Activated B cell treated with CpG ODN at 0.5 μM for 24 hours (primary cell): ENCODE measurements around the gene NUP214. TPM values are rescaled to one million over a fixed set of nuclear protein-coding genes. Genes with fewer than 3 reads are reported as not detected.

Experiments used
- ATAC-seq: fragments of 200-7000 bp; cut with Tn5 transposase; one replicate; pipeline ENCODE4 v1.10.0; 2021; ENCODE audit warnings: low read depth, mild to moderate bottlenecking, moderate library complexity
- CTCF ChIA-PET: fragments of 350-600 bp; sonication (Branson Sonifier 250); formaldehyde crosslinking; loops from one replicate; lab custom pipeline; 2021; ENCODE audit warnings: antibody characterized with exemption; lab: Charles Lee
- POLR2A ChIA-PET: fragments of 350-600 bp; sonication (Branson Sonifier 250); formaldehyde crosslinking; loops from one replicate; lab custom pipeline; 2021; ENCODE audit warnings: antibody characterized with exemption; lab: Charles Lee
- DNase-seq: peaks from one replicate; pipeline ENCODE4 v3.0.0; 2022
- H3K27ac Mint-ChIP-seq: one replicate; pipeline ENCODE4 v1.8.0; 2020; ENCODE audit warnings: mixed read lengths
- H3K27me3 Mint-ChIP-seq: one replicate; pipeline ENCODE4 v1.8.0; 2021; ENCODE audit warnings: mixed read lengths
- H3K36me3 Mint-ChIP-seq: one replicate; pipeline ENCODE4 v1.8.0; 2021; ENCODE audit warnings: low read depth, mixed read lengths
- H3K4me1 Mint-ChIP-seq: one replicate; pipeline ENCODE4 v1.8.0; 2021; ENCODE audit warnings: mixed read lengths
- H3K4me3 Mint-ChIP-seq: one replicate; pipeline ENCODE4 v1.8.0; 2020; ENCODE audit warnings: mild to moderate bottlenecking, mixed read lengths
- H3K9me3 Mint-ChIP-seq: one replicate; pipeline ENCODE4 v1.8.0; 2020; ENCODE audit warnings: mixed read lengths
- intact Hi-C: fragments of 100-400 bp; cut with micrococcal nuclease; formaldehyde crosslinking; loops from one replicate; pipeline ENCODE4 v1.15.1; 2024
- total RNA-seq: library from RNA; stranded (reverse); gene quantifications from 2 replicates; pipeline ENCODE4 v1.2.3, GENCODE V29; 2022
- TF ChIP-seq, protein P1 (sequence below): fragments of 200-600 bp; IDR thresholded peaks from one replicate; pipeline ENCODE4 v1.8.0; 2022; ENCODE audit warnings: antibody characterized with exemption, mild to moderate bottlenecking

Gene NUP214
- total RNA-seq, 1 donor from 2014 or later = 90.9 TPM

DNA sequence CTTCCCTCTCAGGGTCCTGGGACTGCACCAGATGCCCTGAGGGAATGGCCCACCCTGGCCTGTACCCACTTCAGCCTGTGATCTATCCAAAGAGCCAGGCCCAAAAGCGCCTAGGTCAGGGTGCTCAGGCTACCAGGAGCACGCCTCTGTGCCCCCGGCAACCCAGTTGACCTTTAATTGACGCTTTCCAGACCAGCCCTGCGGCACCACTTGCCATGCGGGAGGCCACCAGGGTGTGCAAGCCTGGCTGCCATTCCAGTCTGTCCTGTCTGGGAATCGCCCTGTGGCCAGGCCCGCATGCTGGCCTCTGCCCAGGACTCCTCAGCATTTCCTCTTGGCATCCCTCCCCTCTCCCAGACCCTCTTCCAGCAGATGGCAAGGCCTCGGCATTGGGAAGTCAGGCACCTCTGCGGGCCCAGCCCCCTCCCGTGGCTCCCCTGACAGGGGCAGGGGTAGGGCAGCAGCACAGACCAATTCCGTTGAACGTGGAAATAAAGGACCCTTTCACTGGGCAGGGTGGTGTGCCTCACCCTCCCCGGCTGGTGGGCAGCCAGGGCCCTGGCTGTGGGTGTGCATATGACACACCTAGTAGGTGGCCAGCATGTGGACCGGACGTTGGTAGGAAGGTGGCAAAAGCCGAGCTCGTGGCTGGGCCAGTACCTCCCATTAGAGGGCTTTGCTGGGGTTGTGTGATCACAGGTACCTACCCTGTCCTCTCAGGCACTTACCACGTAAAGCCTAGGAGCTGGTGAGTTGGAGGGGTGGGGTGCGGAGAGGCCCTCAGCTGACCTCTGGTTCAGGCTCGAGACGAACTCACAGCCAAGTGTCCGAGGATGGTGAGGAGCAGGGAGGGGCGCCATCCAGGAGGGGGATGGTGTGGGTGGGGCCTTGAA, 32.6 kb upstream of the NUP214 start:
- ChIA-PET CTCF (no interaction called here), POLR2A (interaction anchor here (0.5 kb wide), 1 partner anchor 191 kb away, joined by 3 read pairs; no protein-coding TSS in a partner anchor)
- Mint-ChIP-seq H3K9me3 (no peaks in the 10 kb centered on the region), H3K4me3 (no peak overlapping the region), H3K36me3 (no peaks in the 10 kb centered on the region), H3K27ac (no peak overlapping the region), H3K27me3 (peaks cover 32% of the 10 kb centered on the region), H3K4me1 (peaks cover 10% of the 10 kb centered on the region)
- TF ChIP-seq, protein P1, sequence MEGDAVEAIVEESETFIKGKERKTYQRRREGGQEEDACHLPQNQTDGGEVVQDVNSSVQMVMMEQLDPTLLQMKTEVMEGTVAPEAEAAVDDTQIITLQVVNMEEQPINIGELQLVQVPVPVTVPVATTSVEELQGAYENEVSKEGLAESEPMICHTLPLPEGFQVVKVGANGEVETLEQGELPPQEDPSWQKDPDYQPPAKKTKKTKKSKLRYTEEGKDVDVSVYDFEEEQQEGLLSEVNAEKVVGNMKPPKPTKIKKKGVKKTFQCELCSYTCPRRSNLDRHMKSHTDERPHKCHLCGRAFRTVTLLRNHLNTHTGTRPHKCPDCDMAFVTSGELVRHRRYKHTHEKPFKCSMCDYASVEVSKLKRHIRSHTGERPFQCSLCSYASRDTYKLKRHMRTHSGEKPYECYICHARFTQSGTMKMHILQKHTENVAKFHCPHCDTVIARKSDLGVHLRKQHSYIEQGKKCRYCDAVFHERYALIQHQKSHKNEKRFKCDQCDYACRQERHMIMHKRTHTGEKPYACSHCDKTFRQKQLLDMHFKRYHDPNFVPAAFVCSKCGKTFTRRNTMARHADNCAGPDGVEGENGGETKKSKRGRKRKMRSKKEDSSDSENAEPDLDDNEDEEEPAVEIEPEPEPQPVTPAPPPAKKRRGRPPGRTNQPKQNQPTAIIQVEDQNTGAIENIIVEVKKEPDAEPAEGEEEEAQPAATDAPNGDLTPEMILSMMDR = no peak
- ATAC-seq (no peak), DNase-seq (no peak)
- intact Hi-C loops = no loop called here

DNA sequence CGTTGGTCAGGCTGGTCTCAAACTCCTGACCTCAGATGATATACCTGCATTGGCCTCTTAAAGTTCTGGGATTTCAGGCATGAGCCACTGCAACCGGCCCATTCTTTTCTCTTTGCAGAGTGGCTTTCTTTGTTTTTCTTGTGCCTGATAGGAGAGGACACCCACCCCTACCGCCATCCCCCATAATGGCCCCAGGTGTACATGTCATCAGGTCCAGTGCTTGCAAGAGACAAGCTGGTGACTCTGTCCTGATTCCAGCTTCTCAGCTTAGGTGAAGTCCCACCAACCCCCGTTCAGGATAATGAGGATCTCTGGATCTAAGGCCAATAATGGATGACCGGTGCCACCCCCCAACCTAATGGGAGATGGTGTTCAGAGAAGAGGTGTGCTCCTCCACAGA, 31.4 kb upstream of the NUP214 start:
- TF ChIP-seq, protein P1 = no peak
- H3K4me3 Mint-ChIP-seq = no peak overlapping the region
- ChIA-PET CTCF (no interaction called here), POLR2A (interaction anchor here (1.3 kb wide), 1 partner anchor 31 kb away, joined by 3 read pairs; the partner anchor contains the start of gene NUP214)
- no peaks in the 10 kb centered on the region for H3K36me3 Mint-ChIP-seq
- intact Hi-C loops = no loop called here
- H3K4me1 Mint-ChIP-seq = peaks cover 10% of the 10 kb centered on the region
- H3K27ac Mint-ChIP-seq = no peak overlapping the region
- DNase-seq (no peak), ATAC-seq (no peak)
- no peaks in the 10 kb centered on the region for H3K9me3 Mint-ChIP-seq
- H3K27me3 Mint-ChIP-seq = peaks cover 32% of the 10 kb centered on the region

DNA sequence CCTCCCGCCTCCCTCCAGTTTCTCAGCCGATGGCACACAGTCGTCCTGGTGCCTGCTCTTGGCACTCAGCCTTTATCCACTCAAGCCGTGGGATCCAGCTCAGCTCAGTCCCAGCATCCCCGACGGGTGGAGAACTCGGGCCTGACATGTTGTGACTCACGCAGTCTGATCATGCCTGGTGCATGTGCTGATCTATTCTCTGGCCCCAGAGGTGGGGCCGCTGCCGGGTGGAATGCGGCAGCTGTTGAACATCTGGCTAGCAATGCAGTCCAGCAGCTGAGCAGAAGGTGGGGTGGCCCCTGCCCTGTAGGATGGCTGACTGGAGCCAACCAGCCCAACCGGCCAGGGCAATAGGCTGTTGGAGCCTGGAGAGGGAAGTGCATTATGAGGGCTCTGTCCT, 30.8 kb upstream of the NUP214 start:
- Mint-ChIP-seq H3K36me3 (no peaks in the 10 kb centered on the region), H3K27me3 (peaks cover 32% of the 10 kb centered on the region), H3K4me3 (no peak overlapping the region), H3K27ac (no peak overlapping the region), H3K9me3 (no peaks in the 10 kb centered on the region), H3K4me1 (peaks cover 10% of the 10 kb centered on the region)
- no peak for DNase-seq
- TF ChIP-seq, protein P1 = no peak
- no peak for ATAC-seq
- ChIA-PET CTCF (no interaction called here), POLR2A (interaction anchor here (1.3 kb wide), 1 partner anchor 31 kb away, joined by 3 read pairs; the partner anchor contains the start of gene NUP214)
- intact Hi-C loops = no loop called here

DNA sequence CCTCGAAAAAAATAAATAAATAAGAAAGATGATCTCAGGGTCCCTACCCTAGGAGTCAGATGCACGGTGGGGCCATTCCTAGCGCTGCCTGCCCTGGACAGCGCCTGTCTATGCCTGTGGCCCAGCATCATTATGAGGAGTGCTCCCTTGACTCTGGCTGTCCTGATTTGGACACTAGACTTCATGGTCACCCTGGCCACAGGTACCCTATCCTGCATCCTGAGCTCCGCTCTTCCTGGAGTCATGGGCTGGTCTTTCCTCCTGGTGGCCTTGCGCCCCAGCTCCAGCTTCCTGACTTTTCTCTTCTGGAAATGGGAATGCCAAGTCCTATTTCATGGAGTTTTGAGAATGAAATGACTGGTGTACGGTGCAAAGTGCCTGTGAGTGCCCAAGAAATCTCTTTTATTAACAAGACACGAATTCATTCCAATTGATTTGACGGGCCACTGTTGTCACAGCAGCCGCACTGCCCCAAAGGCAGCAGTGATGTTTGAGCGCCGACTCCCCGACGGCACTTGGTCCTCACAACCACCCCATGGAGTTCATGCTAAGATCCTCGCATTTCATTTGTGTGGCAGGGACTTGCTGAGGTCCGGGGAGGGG, 29.6 kb upstream of the NUP214 start:
- intact Hi-C loops = no loop called here
- H3K27me3 Mint-ChIP-seq = peaks cover 32% of the 10 kb centered on the region
- no peaks in the 10 kb centered on the region for H3K9me3 Mint-ChIP-seq
- H3K4me1 Mint-ChIP-seq = peaks cover 10% of the 10 kb centered on the region
- peak overlapping the region; percentile 61 for H3K4me3 Mint-ChIP-seq
- CTCF ChIA-PET = no interaction called here
- DNase-seq = no peak
- TF ChIP-seq, protein P1 = no peak
- H3K36me3 Mint-ChIP-seq = no peaks in the 10 kb centered on the region
- POLR2A ChIA-PET = no interaction called here
- no peak overlapping the region for H3K27ac Mint-ChIP-seq
- no peak for ATAC-seq
